COLO668 (cell line): ENCODE data around the gene SLC46A2.

Experiments used
- DNase-seq: peaks from one replicate; lab custom pipeline; 2025; ENCODE audit not compliant: unreplicated experiment; lab: John Stamatoyannopoulos, UW

Gene SLC46A2

DNA sequence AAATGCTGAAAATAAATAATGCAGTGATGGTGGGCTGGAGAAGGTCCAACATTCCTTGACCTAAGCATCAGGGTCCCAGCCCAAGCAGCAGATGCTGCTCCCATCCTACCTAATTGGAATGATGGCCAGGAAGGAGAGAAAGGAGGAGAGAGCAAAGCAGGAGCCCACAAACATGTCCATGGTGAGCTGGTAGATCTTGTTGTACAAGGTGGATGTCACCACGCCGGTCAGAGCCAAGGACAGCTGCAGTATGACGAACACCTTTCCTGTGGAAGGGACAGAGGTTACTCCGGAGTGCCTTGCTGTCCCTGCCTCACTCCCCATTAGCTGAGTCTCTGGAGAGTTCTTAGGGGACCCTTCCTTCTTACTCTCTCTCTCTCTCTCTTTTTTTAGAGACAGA, 4.3 kb downstream of the SLC46A2 start:
- DNase-seq, result no peak

DNA sequence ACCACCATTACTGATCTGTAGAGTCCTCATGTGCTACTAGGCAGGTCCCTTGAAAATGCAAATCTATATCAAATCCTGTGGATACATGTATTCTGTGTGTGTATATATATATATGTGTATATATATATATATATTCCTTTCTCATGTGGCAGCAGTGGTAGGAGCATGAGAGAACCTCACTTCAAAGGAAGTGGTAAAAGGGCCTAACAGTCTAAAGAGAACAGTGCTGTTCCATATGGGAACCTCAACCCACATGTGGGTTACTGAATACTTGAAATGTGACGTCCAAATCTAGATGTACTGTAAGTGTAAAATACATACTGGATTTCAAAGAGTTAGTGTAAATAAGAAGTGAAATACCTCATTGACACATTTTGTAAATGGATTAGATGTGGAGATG, 5.4 kb downstream of the SLC46A2 start:
- DNase-seq, result no peak

DNA sequence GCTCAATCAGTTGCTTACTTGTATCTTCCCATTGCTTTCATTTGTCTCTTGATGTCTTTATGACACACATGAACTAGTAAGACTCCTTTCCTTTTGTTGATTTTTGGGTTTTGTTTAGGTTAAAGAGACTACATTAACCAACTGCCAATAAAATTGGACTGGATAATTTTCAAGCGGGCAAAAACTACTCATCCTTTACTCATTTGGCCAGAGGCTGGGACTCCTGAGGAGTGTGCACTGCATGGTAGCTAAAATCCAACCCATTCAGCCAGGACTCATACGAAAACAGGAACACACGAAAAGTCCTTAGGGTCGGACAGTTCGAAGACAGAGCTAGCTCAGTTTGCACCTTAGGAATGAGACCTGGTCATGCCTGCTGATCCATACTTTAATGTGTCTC, 6.0 kb downstream of the SLC46A2 start:
- no peak for DNase-seq

DNA sequence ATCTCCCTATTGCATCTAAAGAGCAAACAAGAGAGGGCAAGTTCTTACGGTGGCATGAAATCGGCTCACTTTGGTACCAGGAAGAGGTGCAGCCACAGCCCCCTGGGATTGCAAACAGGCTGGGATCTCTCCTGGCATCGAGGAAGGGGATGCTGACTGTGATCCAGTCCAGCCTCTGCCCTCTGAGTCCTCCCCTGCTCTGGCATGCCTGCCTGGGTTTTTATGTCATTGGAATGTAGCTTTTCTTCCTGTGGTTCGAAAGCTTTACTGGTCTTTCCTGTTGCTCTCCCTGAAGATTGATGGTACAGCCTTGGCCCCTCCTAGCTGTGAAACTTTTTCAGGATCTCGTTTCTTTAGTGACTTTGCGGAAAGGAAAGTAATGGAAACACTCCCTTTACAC, 6.6 kb downstream of the SLC46A2 start:
- no peak for DNase-seq

DNA sequence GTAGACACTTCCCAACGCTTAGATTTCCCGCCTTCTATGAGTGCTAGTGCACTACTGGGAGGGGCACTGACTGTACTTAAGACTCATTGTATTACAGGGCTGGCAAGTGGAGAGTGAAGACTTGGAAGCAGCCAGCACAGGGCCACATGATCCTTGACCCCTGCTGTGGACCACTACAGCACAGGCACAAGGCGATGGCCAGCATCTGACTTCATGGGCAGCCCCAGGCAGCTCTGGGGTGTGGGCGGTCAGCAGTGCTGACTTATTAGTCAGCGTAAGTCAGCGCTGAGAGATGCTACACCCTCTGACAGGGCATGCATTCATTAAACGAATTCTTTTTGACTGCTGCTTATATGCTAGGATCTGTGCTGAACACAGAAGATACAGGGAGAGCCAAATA, 9.3 kb downstream of the SLC46A2 start:
- no peak for DNase-seq

DNA sequence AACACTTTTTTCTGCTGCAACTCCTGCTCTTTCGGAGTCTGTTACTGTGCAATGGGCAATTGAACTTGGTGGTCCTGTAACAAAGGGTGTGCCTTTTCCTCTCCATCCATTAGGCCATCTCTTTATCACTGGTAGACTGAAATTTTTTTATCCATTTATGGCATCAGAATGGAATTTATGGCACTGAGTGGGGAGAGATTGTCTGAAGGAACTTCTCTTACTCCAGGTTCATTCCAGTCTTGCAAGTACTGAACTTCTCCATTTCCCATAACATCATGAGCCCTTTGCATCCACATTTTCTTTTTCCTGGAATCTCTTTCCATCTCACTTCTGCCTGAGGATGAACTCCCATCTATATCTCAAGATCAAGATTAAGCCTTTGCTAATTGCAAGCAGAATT, 10.0 kb downstream of the SLC46A2 start:
- DNase-seq, result no peak

DNA sequence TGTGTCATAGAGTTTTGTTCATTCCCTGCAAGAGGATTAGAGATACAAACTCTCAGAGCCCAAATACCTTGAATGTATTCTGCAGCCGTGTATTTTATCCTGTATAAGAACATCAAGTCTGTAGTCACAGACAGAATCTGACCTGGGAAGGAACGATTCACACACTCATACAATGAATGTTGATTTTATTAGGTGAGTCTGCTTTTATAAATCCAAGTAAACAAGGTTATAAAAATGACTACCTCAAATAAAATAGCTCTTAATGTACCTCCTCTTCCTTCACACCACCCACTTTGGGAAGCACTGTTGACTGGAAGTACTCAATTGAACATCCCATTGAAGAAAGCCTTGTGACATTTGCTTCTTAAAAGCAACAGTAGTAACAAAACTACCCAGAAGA, 11.9 kb downstream of the SLC46A2 start:
- no peak for DNase-seq

DNA sequence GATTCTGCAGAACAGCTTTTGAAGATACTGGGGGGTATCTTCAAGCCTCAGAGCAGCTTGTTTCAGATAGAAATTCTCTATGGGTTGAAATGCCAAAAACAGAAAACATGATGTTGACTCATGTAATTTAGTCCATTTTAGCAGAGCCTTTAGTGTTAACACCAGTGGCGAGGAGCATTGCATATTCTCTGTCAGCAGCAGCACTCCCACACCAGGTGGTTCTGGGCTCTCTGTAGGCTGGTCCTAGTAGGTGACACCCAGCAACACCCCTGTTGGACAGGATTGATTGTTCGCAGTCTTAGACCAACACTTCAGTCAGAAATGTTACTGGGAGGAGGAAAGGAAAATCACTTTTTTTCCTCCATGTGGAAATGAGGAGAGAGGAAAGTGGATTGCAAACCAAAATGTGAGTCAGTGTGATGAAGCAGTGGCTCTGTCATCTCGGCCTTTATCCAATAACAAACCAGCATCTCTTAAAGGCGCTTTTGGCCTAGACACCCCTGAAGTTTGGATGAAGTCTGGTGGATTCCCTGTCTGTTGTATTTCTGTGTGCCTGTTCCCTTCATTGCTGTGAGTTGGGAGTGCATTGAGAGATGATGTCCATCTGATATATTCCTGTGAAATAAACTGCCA, 16.8 kb downstream of the SLC46A2 start:
- no peak for DNase-seq

DNA sequence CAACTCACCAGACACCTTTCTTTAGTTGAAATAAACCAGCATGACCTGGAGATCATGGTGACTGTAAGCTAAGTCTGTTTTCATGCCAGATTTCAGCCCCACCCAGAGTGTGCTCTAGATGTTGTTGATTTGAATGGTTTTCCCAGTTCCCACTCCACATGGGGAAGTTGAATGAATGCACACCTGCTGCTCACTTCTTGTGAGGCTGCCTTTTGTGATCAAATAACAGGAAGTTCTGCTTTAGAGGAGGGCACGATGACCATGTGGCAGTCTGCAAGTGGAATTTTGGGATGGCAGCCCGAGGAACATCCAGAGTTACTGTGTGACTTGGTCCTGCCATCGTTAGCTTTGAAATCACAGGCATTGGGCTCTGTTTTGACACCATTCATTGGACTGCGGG, 18.7 kb downstream of the SLC46A2 start:
- no peak for DNase-seq

DNA sequence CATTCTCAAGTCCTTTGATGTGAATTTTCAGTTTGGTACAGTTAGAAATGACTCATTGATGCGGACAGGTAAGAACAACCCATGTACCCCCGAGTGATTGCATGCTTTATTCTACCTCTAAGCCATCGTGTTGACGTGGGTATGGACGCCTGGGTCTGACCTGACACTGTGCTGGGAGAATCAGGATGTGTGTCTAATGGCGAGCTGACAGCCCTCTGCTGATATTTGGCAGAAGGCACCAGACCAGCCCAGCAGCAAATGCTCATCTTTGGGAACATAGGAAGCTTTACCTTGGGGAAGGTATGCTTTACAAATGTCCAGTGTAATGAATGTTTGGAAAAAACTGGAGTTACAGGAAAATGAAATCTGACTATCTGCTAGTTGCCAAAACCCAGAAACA, 20.1 kb downstream of the SLC46A2 start:
- no peak for DNase-seq

DNA sequence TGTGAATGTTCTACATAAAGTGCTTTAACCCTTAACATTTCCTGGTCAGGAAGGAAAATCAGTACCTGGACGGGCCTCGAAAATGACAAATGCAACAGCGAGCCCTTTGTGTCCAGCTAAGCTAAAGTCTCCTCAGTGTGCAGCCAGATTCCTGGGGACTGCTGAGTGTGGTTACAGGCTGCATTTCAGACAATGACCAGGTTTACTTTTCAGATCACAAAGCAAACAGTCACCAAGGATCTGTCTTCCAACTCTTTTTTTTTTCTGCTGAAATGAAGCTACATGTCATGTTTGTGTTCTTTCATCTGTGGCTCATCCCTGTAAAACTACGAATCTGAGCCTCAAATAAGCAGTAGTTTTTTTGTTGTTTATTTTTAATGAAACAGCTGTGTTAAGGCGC, 20.8 kb downstream of the SLC46A2 start:
- DNase-seq, result peak; percentile 5

DNA sequence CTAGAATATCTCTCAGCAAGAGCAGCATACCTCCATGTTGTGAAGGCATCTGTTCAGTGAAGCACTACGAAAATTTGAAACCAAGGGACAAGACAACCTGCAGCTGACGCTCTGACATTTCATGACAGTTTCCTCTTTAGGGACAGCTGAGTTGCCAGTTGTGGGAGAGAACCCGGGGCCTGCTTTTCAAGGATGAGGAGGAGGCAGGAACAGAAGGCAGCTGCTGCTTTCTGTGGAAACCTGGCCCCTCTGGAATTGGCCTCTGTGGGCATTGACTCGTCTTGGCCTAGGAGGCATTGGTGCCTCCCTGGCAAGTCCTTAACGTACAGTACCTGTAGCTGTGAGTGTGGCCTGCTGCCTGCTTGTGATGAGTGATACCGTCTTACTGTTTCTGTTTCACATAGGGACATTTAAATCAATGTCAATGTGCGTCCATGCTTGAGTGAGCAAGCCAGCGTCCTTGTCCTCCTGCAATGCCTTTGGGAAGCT, 21.6 kb downstream of the SLC46A2 start:
- no peak for DNase-seq

DNA sequence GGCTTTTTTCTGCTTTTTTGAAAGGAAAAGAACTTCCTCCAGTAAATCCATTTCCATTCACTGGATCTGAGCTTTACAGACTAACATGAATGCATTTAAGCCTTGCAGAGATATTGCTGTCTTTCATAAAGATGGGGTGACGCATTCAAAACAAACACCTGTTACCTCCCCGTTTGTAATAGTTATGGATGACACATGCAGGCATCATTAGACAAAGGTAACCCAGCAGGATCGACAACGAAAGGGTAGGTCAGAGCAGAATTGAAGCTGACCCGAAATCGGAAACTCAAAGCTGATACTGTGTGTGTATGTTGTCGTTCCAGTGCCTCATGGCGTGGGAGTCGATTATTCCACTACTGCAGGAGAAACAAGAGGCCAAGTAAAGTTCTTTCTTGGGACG, 22.2 kb downstream of the SLC46A2 start:
- no peak for DNase-seq

DNA sequence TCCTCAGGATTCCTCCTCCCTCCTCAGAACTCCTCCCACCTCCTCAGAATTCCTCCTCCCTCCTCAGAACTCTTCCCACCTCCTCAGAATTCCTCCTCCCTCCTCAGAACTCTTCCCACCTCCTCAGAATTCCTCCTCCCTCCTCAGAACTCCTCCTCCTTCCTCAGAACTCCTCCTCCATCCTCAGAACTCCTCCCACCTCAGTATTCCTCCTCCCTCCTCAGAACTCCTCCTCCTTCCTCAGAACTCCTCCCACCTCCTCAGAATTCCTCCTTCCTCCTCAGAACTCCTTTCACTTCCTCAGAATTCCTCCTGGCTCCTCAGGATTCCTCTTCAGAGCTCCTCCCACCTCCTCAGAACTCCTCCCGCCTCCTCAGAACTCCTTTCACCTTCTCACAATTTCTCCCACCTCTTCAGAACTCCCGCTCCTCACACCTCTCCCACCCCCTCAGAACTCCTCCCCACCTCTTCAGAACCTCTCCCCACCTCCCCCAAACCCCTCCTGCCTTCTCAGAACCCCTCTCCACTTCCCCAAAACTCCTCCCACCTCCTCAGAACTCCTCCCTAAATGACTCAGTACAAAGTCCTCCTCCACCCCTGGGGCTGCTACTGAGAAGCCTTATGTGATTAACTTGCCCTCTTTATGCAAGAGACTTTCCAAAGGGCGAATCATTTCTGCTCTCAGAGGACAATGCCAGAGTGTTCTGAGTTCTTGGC, 23.2 kb downstream of the SLC46A2 start:
- no peak for DNase-seq

DNA sequence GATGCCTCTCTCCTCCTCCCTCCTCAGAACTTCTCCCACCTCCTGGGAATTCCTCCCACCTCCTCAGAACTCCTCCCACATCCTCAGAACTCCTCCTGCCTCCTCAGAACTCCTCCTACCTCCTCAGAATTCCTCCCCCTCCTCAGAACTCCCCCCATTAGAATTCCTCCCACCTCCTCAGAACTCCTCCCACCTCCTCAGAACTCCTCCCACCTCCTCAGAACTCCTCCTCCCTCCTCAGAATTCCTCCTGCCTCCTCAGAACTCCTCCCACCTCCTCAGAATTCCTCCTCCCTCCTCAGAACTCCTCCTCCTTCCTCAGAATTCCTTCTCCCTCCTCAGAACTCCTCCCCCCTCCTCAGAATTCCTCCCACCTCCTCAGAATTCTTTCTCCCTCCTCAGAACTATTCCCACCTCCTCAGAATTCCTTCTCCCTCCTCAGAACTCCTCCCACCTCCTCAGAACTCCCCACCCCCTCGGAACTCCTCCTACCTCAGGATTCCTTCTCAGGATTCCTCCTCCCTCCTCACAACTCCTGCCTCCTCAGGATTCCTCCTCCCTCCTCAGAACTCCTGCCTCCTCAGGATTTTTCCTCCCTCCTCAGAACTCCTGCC, 23.9 kb downstream of the SLC46A2 start:
- DNase-seq, result no peak

DNA sequence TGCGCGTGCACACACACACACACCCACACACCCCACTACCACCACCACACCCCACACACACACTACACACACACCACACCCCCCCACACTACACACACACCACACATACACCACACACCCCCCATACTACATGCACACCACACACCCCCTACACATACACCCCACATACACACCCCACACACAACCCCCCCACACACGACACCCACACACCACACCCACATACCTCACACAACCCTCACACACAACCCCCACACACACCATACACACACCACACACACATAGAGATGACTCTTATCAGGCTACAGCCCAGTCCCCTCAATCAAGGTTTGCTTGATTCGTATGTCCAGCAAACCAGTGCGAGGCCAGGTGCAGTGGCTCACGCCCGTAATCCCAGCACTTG, 25.7 kb downstream of the SLC46A2 start:
- DNase-seq, result no peak

DNA sequence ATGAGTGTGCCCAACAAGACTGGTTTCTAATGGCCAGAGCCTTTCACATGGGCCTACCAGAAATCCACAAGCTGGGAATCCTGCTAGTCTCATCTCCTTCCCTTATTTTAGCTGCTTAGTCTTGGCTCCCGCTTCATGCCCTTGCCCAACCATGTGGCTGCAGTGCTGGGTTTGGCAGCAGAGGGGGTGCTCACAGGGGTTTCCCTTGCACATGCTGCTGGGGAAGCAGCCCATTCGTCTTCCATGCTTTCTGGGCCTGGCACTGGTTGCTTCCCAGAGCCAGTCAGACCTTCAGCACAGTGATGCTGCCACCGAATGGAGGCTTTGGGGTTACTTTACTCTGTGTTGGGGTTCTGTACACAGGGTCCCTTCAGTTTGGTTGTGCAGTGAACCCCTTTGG, 26.3 kb downstream of the SLC46A2 start:
- no peak for DNase-seq

DNA sequence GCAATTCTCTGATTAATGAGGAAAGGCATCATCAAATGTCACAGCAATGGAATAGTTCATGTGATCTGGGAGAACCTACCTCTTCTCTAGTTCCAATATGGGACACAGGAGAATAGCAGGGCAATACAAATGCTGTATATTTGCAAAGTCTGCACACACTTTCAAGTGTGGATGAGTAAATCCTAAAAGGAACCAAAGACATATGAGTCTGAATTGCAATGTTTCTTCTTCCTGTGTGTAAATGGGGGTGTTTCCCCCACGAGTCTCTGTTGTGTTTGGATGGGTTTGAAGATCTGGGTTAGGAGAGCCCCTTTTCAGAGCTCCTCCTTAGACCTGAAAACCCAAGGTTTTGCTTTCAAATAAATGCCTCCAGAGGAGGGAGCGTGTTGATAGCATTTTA, 26.9 kb downstream of the SLC46A2 start:
- no peak for DNase-seq

DNA sequence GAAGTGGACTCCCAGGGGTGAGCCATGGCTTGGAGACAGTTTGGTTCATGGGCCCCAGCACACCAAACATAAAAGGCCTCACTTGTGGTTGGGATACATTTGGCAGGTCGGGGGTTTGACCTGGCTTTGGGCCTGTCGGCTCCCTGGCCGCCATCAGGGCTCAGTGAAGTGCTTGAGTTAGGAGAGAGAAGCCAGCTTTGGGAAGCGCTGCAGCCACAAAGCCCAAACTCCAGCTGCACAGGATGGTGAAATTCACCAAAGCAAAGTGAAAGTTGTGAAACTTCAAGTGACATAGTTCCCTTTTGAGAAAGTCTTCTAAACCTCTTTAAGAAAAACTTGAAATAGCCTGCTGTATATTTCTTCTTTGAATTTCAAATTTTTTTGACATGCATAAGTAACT, 27.5 kb downstream of the SLC46A2 start:
- no peak for DNase-seq

DNA sequence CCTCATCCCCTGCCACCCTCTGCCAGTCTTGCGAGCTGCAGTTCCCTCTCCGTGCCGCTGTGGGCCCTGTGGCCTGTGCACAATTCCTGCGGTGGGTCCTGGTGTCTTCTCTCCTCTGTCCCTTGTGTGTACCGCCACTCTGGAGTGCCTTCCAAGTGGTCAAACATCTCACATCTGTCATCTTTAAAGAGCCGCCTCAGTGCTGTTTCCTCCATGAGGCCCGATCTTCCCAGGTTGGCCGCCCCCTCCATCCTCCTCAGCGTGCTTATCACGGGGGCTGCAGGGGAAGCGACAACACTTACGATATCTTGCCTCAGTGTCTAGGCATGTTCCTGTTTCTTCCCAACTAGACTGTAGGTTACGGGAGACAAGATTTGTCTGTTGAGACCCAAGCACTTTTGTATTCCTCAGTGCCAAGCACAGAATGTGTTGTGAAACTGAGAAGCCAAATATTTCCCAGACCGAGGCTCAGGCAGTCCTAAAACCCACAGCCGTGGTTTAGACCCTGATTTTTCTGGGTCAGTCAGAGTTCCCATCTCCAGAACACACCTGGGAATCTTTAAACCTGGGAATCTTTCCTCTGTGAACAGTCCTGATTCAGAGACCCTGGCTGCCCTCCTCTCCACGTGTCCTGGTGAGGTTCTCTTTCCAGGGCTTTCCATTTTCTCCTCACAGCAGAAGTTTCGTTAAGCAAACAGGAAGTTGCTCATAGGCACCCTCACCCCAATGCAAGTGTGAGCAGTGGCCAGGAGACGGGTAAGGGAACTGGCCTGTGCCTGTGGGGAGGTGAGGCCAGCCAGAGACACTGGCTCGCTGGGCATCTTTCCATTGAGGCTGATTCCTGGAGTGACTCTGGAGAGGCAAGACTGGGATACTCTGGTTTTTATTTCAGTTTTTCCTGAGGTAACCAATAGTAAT, 28.8 kb downstream of the SLC46A2 start:
- no peak for DNase-seq

DNA sequence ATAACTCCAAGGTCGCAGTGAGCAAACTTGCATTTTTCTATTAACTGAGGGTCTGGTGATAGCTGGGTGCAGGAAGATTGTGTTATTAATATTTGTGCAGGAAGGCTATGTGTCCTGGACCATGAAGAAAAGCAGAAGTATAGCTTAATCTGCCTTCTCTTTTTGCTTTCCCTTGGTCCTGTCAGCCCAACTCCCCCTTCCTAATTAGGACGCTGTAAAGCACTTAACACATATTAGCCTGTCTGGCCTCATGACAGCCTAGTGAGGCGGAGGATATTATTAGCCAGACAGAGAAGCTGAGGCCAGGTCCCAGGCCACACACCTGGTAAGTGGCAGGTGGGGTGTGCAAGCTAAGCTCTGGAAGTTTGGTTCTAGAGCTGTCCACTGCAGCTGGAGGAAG, 29.5 kb downstream of the SLC46A2 start:
- no peak for DNase-seq
